ENCODE data around the gene MAPK8IP1. TPM values are rescaled to one million over a fixed set of nuclear protein-coding genes. Genes with fewer than 3 reads are reported as not detected.

MAPK8IP1 gene
- total RNA-seq, 4 donors from 2014 or later = 9.8 to 17.5 (median 13.8) TPM

GRCh38 chr11:45920531-45921477 is 35.4 kb downstream of the MAPK8IP1 start:
- no peak for ATAC-seq
- H3K36me3 ChIP-seq = peaks cover 0 to 3% of the 10 kb centered on the region in 2 donors
- 94 to 100% methylated on average over 1 to 3 of the region's 6 CpGs for WGBS, 2 donors (ENCODE audit: low coverage in 1 of 2)
- no peak overlapping the region for H3K27ac ChIP-seq
- H3K4me3 ChIP-seq = no peak overlapping the region
- peaks cover 0 to 46% (median 25%) of the 10 kb centered on the region in 3 donors for H3K4me1 ChIP-seq
- peaks cover 47% of the 10 kb centered on the region for H3K27me3 ChIP-seq
- no peaks in the 10 kb centered on the region for H3K9me3 ChIP-seq
- TF ChIP-seq EP300 (IDR thresholded peaks at IDR 0.05) (no peak), POLR2AphosphoS5 (IDR thresholded peaks at IDR 0.05) (no peak), POLR2A (IDR thresholded peaks at IDR 0.05) (no peak), CTCF (IDR thresholded peaks at IDR 0.05) (no peak)

- Histone ChIP-seq H3K9me3 (no peaks in the 10 kb centered on the region), H3K36me3 (no peaks in the 10 kb centered on the region), H3K4me3 (peak overlapping the region in 1 of 2 donors; percentile 44), H3K4me1 (peaks cover 0 to 36% (median 18%) of the 10 kb centered on the region in 3 donors), H3K27me3 (peaks cover 57% of the 10 kb centered on the region), H3K27ac (no peak overlapping the region)
- no peak for ATAC-seq
- WGBS, 2 donors (ENCODE audit: low coverage in 1 of 2) = 63 to 69% methylated on average over 3 to 9 of the region's 54 CpGs
- no peak for TF ChIP-seq POLR2A (IDR thresholded peaks at IDR 0.05)
- TF ChIP-seq POLR2AphosphoS5 (IDR thresholded peaks at IDR 0.05) = no peak
- TF ChIP-seq CTCF (IDR thresholded peaks at IDR 0.05) = no peak
- TF ChIP-seq EP300 (IDR thresholded peaks at IDR 0.05) = no peak
Measured at GRCh38 chr11:45921561-45922424, 36.3 kb downstream of the MAPK8IP1 start.

GRCh38 chr11:45922425-45923082 is 37.1 kb downstream of the MAPK8IP1 start, which contains the start of gene LARGE2:
LARGE2 (plus strand) TSS chr11:45922656; CDS start chr11:45922883, 227 bp downstream.
- H3K4me3 ChIP-seq = peak within 1 kb of the TSS in 1 of 2 donors; percentile 44
- H3K27ac ChIP-seq = peak within 1 kb of the TSS in 1 of 4 donors; percentile 23
- H3K9me3 ChIP-seq = no peaks in the 10 kb centered on the region
- H3K36me3 ChIP-seq = no peaks in the 10 kb centered on the region
- peaks cover 62% of the 10 kb centered on the region for H3K27me3 ChIP-seq
- ATAC-seq = no peak
- H3K4me1 ChIP-seq = peaks cover 0 to 29% (median 13%) of the 10 kb centered on the region in 3 donors
- WGBS, 2 donors (ENCODE audit: low coverage in 1 of 2) = no CpG with 5 or more reads among the region's 73 CpGs
- TF ChIP-seq CTCF (IDR thresholded peaks at IDR 0.05) (no peak), POLR2AphosphoS5 (IDR thresholded peaks at IDR 0.05) (no peak), EP300 (IDR thresholded peaks at IDR 0.05) (no peak), POLR2A (IDR thresholded peaks at IDR 0.05) (no peak)

- no peak overlapping the region for H3K27ac ChIP-seq
- no peaks in the 10 kb centered on the region for H3K9me3 ChIP-seq
- WGBS, 2 donors (ENCODE audit: low coverage in 1 of 2) = 43 to 80% methylated on average over 3 to 4 of the region's 22 CpGs
- H3K27me3 ChIP-seq = peaks cover 62% of the 10 kb centered on the region
- TF ChIP-seq POLR2A (IDR thresholded peaks at IDR 0.05) (no peak), CTCF (IDR thresholded peaks at IDR 0.05) (no peak), EP300 (IDR thresholded peaks at IDR 0.05) (no peak), POLR2AphosphoS5 (IDR thresholded peaks at IDR 0.05) (no peak)
- no peak overlapping the region for H3K4me3 ChIP-seq
- H3K36me3 ChIP-seq = no peaks in the 10 kb centered on the region
- ATAC-seq = no peak
- H3K4me1 ChIP-seq = peaks cover 0 to 21% (median 13%) of the 10 kb centered on the region in 3 donors
Measured at GRCh38 chr11:45924036-45924915, 38.8 kb downstream of the MAPK8IP1 start.

All from gastroesophageal sphincter (tissue), 4 donors.